GM12878 (cell line): ENCODE results near the gene C6orf62. TPM values are rescaled to one million over a fixed set of nuclear protein-coding genes. Genes with fewer than 3 reads are reported as not detected.

Experiments used
- ATAC-seq: fragments of 200-7000 bp; cut with Tn5 transposase; 3 replicates; pipeline ENCODE4 v1.9.1; 2020; ENCODE audit warnings: mild to moderate bottlenecking, moderate library complexity
- BruUV-seq: library from RNA; stranded (reverse); fragments of 400-500 nt; replicated peaks from 2 replicates; lab custom pipeline; 2021; lab: Mats Ljungman, UMichigan
- CTCF ChIA-PET: fragments of 300-600 bp; sonication (Branson Sonifier 250); formaldehyde crosslinking; extraction: SDS; loops from one replicate; lab custom pipeline; 2021; ENCODE audit warnings: inconsistent platforms; lab: Yijun Ruan, JAX
- POLR2A ChIA-PET: fragments of 350-600 bp; formaldehyde crosslinking; extraction: SDS; loops from one replicate; lab custom pipeline; 2021; ENCODE audit warnings: inconsistent platforms; lab: Charles Lee
- RAD21 ChIA-PET: fragments of 300-600 bp; sonication (Branson Sonifier 250); formaldehyde crosslinking; loops from one replicate; lab custom pipeline; 2023; ENCODE audit warnings: antibody characterized with exemption; ENCODE audit not compliant: unreplicated experiment; lab: Charles Lee
- SMC1A ChIA-PET: fragments of 300-600 bp; sonication (Branson Sonifier 250); formaldehyde crosslinking; loops from one replicate; lab custom pipeline; 2023; ENCODE audit not compliant: unreplicated experiment, uncharacterized antibody; lab: Charles Lee
- DNase-seq: peaks from one replicate; pipeline ENCODE4 v3.0.0-alpha.2; 2011; ENCODE audit warnings: low read depth, low spot score
- FAIRE-seq: peaks from 3 replicates; lab custom pipeline; 2011; peaks lifted over from hg19 to GRCh38; lab: Jason Lieb, UNC
- H2AFZ ChIP-seq: 2 replicates; pipeline ENCODE4 v1.6.0; 2011; ENCODE audit warnings: low read depth, low read length, control low read depth; ENCODE audit not compliant: control insufficient read depth
- H3K27ac ChIP-seq: 2 replicates; pipeline ENCODE4 v1.5.1; 2011; ENCODE audit warnings: control low read depth; ENCODE audit not compliant: control insufficient read depth, insufficient read depth
- H3K27me3 ChIP-seq, 2 experiments: replicated peaks in 1 of 2; 2 replicates each; pipeline versions ENCODE4 v1.6.0 to v1.6.1; 2011; ENCODE audit warnings: low read length in 1 of 2; ENCODE audit not compliant: control insufficient read depth in 2 of 2, insufficient read depth in 2 of 2
- H3K36me3 ChIP-seq, 2 experiments: 2 replicates each; pipeline ENCODE4 v1.5.1; 2011; ENCODE audit warnings: low read length in 1 of 2; ENCODE audit not compliant: control insufficient read depth in 2 of 2, insufficient read depth in 2 of 2
- H3K4me1 ChIP-seq: 2 replicates; pipeline ENCODE4 v1.6.1; 2011; ENCODE audit warnings: mild to moderate bottlenecking, low read length, moderate library complexity, mixed read lengths; ENCODE audit not compliant: control insufficient read depth, insufficient read depth
- H3K4me2 ChIP-seq: 2 replicates; pipeline ENCODE4 v1.6.0; 2011; ENCODE audit warnings: control low read depth; ENCODE audit not compliant: control insufficient read depth, insufficient read depth
- H3K4me3 ChIP-seq: fragments of 200-600 bp; sonication (generic); 2 replicates; pipeline ENCODE4 v1.5.1; 2016
- H3K79me2 ChIP-seq: 2 replicates; pipeline ENCODE4 v1.6.0; 2011; ENCODE audit warnings: low read length; ENCODE audit not compliant: control insufficient read depth, insufficient read depth
- H3K9ac ChIP-seq: 2 replicates; pipeline ENCODE4 v1.8.0; 2011; ENCODE audit warnings: low read length, control low read depth, mixed read lengths; ENCODE audit not compliant: control insufficient read depth, insufficient read depth
- H3K9me3 ChIP-seq: replicated peaks from 3 replicates; pipeline ENCODE4 v1.5.1; 2011; ENCODE audit warnings: mild to moderate bottlenecking, low read length; ENCODE audit not compliant: control insufficient read depth, insufficient read depth
- H4K20me1 ChIP-seq: 2 replicates; pipeline ENCODE4 v1.6.0; 2011; ENCODE audit not compliant: control insufficient read depth, insufficient read depth
- CHD2 ChIP-seq: IDR thresholded peaks from 2 replicates; pipeline ENCODE4 v1.6.1; 2011; ENCODE audit warnings: low read depth, low read length, improper control_type of control experiment, borderline replicate concordance
- FOXM1 ChIP-seq: IDR thresholded peaks from 2 replicates; pipeline ENCODE4 v1.6.1; 2012; ENCODE audit warnings: low read depth, mild to moderate bottlenecking, inconsistent platforms, low read length, moderate library complexity
- IRF5 ChIP-seq: fragments of 450-650 bp; IDR thresholded peaks from 2 replicates; pipeline ENCODE4 v1.6.1; 2017; ENCODE audit warnings: borderline replicate concordance
- NR2C1 ChIP-seq: fragments of 450-650 bp; IDR thresholded peaks from 2 replicates; pipeline ENCODE4 v1.6.1; 2017; ENCODE audit warnings: antibody characterized with exemption, mild to moderate bottlenecking, moderate library complexity
- PML ChIP-seq: IDR thresholded peaks from 2 replicates; pipeline ENCODE4 v1.6.1; 2012; ENCODE audit warnings: low read length, inconsistent platforms
- POLR2A ChIP-seq: IDR thresholded peaks from 2 replicates; pipeline ENCODE4 v1.6.1; 2011; ENCODE audit warnings: low read depth, mild to moderate bottlenecking, low read length
- ZBTB40 ChIP-seq: fragments of 450-650 bp; IDR thresholded peaks from 2 replicates; pipeline ENCODE4 v1.6.1; 2016; ENCODE audit warnings: mild to moderate bottlenecking, moderate library complexity, borderline replicate concordance
- ZSCAN29 ChIP-seq: fragments of 450-650 bp; IDR thresholded peaks from 2 replicates; pipeline ENCODE4 v1.6.1; 2017; ENCODE audit warnings: mild to moderate bottlenecking, moderate library complexity
- WGBS: methylation state at CpG from one replicate; pipeline ENCODE4 v1.1.6; 2016; ENCODE audit warnings: low lambda C conversion rate; ENCODE audit not compliant: insufficient replicate concordance, insufficient coverage; ENCODE audit errors: missing lambda C conversion rate; 5-methylcytosine and 5-hydroxymethylcytosine counted together
- in situ Hi-C: fragments of 300-500 bp; cut with MboI; formaldehyde crosslinking; loops from 9 replicates; pipeline ENCODE4 v1.14.3; 2018; ENCODE audit warnings: mixed read lengths
- intact Hi-C: fragments of 100-400 bp; cut with micrococcal nuclease; formaldehyde crosslinking; loops from one replicate; pipeline ENCODE4 v1.14.2; 2022; ENCODE audit not compliant: unreplicated experiment
- polyA plus RNA-seq, 11 experiments: library from polyadenylated mRNA; depleted of rRNA in 4 of 11; unstranded in 6 of 11; stranded (reverse) in 5 of 11; fragments of >200 nt; fragmentation: Nextera tagmentation in 4 of 11; fragmentation: Illumina TruSeq in 1 of 11; extraction: Ambion mirVana in 4 of 11; extraction: Trizol in 1 of 11; gene quantifications; 1 replicate in 1 of 11; 2 replicates in 10 of 11; pipeline versions ENCODE4 v1.2.1 to v1.2.3, GENCODE V29; 2011 to 2016; ENCODE audit warnings: inconsistent platforms in 2 of 11, missing spikeins in 2 of 11, low read depth in 1 of 11
- total RNA-seq, 4 experiments: library from RNA; depleted of rRNA in 3 of 4; stranded (reverse); fragments of >200 nt in 3 of 4; fragmentation: Illumina TruSeq in 1 of 4; extraction: Trizol in 1 of 4; gene quantifications; 2 replicates each; pipeline versions ENCODE4 v1.2.1 to v1.2.3, GENCODE V29; 2013 to 2021
- TF ChIP-seq, protein P1 (sequence below): fragments of 450-650 bp; formaldehyde crosslinking; IDR thresholded peaks from 2 replicates; pipeline ENCODE4 v1.5.0; 2022; ENCODE audit warnings: mild to moderate bottlenecking, missing genetic modification characterization
- TF ChIP-seq, protein P2 (sequence below): IDR thresholded peaks from 2 replicates; pipeline ENCODE4 v1.6.1; 2012; ENCODE audit warnings: low read depth, low read length, improper control_type of control experiment

C6orf62 gene
- total and polyA plus RNA-seq, 10 of the 15 experiments (the other 5 are each of a cell fraction or from before 2014, with no cell fraction given), result 55.6 to 565 (median 126) TPM

DNA sequence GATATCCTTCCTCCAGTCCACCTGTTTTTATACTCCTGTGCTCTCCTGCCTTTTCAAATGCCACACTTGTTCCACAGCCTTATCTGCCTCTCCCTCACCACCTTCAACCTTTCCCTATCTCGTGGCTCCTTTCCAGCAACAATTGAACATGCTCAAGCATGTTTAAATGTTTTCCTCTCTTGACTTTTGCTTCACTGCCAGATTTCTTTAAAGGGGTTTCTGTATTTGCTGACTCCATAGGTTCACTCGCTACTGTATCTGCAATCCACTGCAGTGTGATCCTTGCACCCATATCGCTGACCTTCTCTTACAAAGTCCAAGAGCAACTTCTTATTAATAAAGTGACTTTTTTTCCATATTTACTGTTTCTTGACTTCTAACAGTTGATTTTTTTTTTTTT lies 44.6 kb upstream of the C6orf62 start:
- Histone ChIP-seq H3K27me3 (no peaks in the 10 kb centered on the region), H3K79me2 (no peaks in the 10 kb centered on the region), H3K4me3 (no peak overlapping the region), H3K27ac (no peak overlapping the region), H2AFZ (no peak overlapping the region), H3K4me2 (no peak overlapping the region), H4K20me1 (no peaks in the 10 kb centered on the region), H3K36me3 (no peaks in the 10 kb centered on the region), H3K4me1 (no peaks in the 10 kb centered on the region), H3K9ac (no peak overlapping the region), H3K9me3 (no peaks in the 10 kb centered on the region)
- ChIA-PET RAD21 (interaction anchor here (1.2 kb wide), 1 partner anchor 184 kb away, joined by 3 read pairs; no protein-coding TSS in a partner anchor), POLR2A (no interaction called here), CTCF (interaction anchor here (1.4 kb wide), 1 partner anchor 182 kb away, joined by 7 read pairs; no protein-coding TSS in a partner anchor), SMC1A (interaction anchor here (1.0 to 1.5 kb wide), 2 partner anchors 183 to 245 kb away, joined by 3 to 6 read pairs; no protein-coding TSS in a partner anchor)
- 67% methylated on average over 3 of the region's 3 CpGs for WGBS
- ATAC-seq (no peak), DNase-seq (no peak), FAIRE-seq (no peak)
- no TSS peak for BruUV-seq
- intact Hi-C loops (no loop called here), in situ Hi-C loops (loop anchor here (5.0 kb wide), 1 partner anchor 176 kb away; no protein-coding TSS in a partner anchor)
- TF ChIP-seq POLR2A (no peak), ZSCAN29 (no peak), IRF5 (no peak), PML (no peak), CHD2 (no peak), FOXM1 (no peak), NR2C1 (no peak), ZBTB40 (no peak)
- TF ChIP-seq, protein P1, sequence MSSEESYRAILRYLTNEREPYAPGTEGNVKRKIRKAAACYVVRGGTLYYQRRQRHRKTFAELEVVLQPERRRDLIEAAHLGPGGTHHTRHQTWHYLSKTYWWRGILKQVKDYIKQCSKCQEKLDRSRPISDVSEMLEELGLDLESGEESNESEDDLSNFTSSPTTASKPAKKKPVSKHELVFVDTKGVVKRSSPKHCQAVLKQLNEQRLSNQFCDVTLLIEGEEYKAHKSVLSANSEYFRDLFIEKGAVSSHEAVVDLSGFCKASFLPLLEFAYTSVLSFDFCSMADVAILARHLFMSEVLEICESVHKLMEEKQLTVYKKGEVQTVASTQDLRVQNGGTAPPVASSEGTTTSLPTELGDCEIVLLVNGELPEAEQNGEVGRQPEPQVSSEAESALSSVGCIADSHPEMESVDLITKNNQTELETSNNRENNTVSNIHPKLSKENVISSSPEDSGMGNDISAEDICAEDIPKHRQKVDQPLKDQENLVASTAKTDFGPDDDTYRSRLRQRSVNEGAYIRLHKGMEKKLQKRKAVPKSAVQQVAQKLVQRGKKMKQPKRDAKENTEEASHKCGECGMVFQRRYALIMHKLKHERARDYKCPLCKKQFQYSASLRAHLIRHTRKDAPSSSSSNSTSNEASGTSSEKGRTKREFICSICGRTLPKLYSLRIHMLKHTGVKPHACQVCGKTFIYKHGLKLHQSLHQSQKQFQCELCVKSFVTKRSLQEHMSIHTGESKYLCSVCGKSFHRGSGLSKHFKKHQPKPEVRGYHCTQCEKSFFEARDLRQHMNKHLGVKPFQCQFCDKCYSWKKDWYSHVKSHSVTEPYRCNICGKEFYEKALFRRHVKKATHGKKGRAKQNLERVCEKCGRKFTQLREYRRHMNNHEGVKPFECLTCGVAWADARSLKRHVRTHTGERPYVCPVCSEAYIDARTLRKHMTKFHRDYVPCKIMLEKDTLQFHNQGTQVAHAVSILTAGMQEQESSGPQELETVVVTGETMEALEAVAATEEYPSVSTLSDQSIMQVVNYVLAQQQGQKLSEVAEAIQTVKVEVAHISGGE (CRISPR knock-in tag), result no peak
- TF ChIP-seq, protein P2, sequence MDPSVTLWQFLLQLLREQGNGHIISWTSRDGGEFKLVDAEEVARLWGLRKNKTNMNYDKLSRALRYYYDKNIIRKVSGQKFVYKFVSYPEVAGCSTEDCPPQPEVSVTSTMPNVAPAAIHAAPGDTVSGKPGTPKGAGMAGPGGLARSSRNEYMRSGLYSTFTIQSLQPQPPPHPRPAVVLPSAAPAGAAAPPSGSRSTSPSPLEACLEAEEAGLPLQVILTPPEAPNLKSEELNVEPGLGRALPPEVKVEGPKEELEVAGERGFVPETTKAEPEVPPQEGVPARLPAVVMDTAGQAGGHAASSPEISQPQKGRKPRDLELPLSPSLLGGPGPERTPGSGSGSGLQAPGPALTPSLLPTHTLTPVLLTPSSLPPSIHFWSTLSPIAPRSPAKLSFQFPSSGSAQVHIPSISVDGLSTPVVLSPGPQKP, result no peak
